Endothelial cell (in vitro differentiated cells): Measurements from ENCODE around the gene PTPRD. TPM values are rescaled to one million over a fixed set of nuclear protein-coding genes. Genes with fewer than 3 reads are reported as not detected.

Experiments used
- DNase-seq: peaks from one replicate; pipeline ENCODE4 v3.0.0; 2021; ENCODE audit warnings: low spot score
- H3K27ac Mint-ChIP-seq: one replicate; pipeline ENCODE4 v1.8.0; 2021; ENCODE audit warnings: mixed read lengths, inconsistent platforms; ENCODE audit not compliant: unreplicated experiment
- H3K27me3 Mint-ChIP-seq: one replicate; pipeline ENCODE4 v1.8.0; 2021; ENCODE audit warnings: mild to moderate bottlenecking, moderate library complexity, mixed read lengths, inconsistent platforms; ENCODE audit not compliant: unreplicated experiment
- H3K36me3 Mint-ChIP-seq: one replicate; pipeline ENCODE4 v1.8.0; 2021; ENCODE audit warnings: mild to moderate bottlenecking, low read depth, mixed read lengths, inconsistent platforms; ENCODE audit not compliant: unreplicated experiment
- H3K4me1 Mint-ChIP-seq: one replicate; pipeline ENCODE4 v1.8.0; 2021; ENCODE audit warnings: mild to moderate bottlenecking, mixed read lengths, inconsistent platforms; ENCODE audit not compliant: unreplicated experiment
- H3K4me3 Mint-ChIP-seq: one replicate; pipeline ENCODE4 v1.8.0; 2021; ENCODE audit warnings: mild to moderate bottlenecking, mixed read lengths, inconsistent platforms; ENCODE audit not compliant: unreplicated experiment
- H3K9me3 Mint-ChIP-seq: one replicate; pipeline ENCODE4 v1.8.0; 2021; ENCODE audit warnings: mixed read lengths, inconsistent platforms; ENCODE audit not compliant: unreplicated experiment
- CTCF ChIP-seq: fragments of 200-600 bp; sonication (generic); IDR thresholded peaks from one replicate; pipeline ENCODE4 v1.5.0; 2021; ENCODE audit warnings: antibody characterized with exemption; ENCODE audit not compliant: unreplicated experiment
- total RNA-seq: library from RNA; stranded (reverse); fragmentation: NEBNext Ultra II Directional; extraction: Animal tissue kit (Norgen Biotek cat#: 25700); gene quantifications from one replicate; pipeline ENCODE4 v1.2.1, GENCODE V29; 2021; ENCODE audit not compliant: unreplicated experiment

Gene PTPRD
- total RNA-seq, 1 donor from 2014 or later, result 47.8 TPM

DNA sequence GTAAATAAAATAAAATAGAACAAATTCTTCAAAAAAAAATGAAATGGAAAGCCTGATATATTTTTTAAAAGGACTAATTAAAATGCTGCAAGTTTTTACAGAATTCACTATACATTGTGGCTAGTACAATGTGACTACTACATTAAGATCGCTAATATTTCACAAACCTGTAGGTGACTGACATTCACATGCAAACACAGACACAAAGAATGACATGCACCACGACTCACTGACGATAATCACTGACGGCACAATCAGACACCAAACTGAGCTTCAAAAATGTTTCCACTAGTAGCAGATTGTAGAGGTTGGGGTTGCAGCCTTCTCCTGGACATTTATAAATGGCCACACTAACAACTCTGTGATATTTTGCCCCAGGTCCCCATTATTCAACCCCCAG, 2175.5 kb downstream of the PTPRD start:
- no peak overlapping the region for H3K4me3 Mint-ChIP-seq
- no peak for DNase-seq
- H3K27me3 Mint-ChIP-seq, result no peaks in the 10 kb centered on the region
- peaks cover 3% of the 10 kb centered on the region for H3K4me1 Mint-ChIP-seq
- H3K36me3 Mint-ChIP-seq, result no peaks in the 10 kb centered on the region
- no peaks in the 10 kb centered on the region for H3K9me3 Mint-ChIP-seq
- no peak for TF ChIP-seq CTCF
- H3K27ac Mint-ChIP-seq, result no peak overlapping the region

GRCh38 chr9:8436786-8437185, 2176.0 kb downstream of the PTPRD start:
- no peak for DNase-seq
- Mint-ChIP-seq H3K4me3 (no peak overlapping the region), H3K4me1 (peaks cover 5% of the 10 kb centered on the region), H3K27me3 (no peaks in the 10 kb centered on the region), H3K9me3 (no peaks in the 10 kb centered on the region), H3K27ac (no peak overlapping the region), H3K36me3 (no peaks in the 10 kb centered on the region)
- TF ChIP-seq CTCF, result no peak

- peaks cover 5% of the 10 kb centered on the region for H3K4me1 Mint-ChIP-seq
- no peak for DNase-seq
- H3K4me3 Mint-ChIP-seq, result no peak overlapping the region
- H3K9me3 Mint-ChIP-seq, result no peaks in the 10 kb centered on the region
- no peak overlapping the region for H3K27ac Mint-ChIP-seq
- no peaks in the 10 kb centered on the region for H3K36me3 Mint-ChIP-seq
- TF ChIP-seq CTCF, result no peak
- no peaks in the 10 kb centered on the region for H3K27me3 Mint-ChIP-seq
These were observed 2178.2 kb downstream of the PTPRD start for GRCh38 chr9:8434621-8435020.

DNA sequence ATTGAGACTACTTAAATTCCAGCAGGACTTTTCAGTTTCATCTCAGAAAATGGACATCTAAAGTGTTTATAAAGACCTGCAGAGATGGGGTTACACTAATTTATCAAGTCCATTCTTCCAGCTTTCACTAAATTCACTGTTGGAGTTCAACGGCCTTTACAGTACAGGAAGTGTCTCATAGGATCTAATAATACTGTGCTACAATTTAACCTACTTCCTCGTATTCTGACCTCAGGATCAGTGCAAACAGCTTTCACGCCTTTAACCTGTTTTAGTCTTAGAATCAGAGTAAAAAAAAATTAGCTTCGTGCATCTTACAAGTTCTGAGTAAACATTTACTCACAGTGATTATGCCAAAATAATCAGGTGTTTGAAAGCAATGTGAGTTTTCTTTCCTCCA, 2180.6 kb downstream of the PTPRD start:
- Mint-ChIP-seq H3K4me1 (peaks cover 5% of the 10 kb centered on the region), H3K9me3 (no peaks in the 10 kb centered on the region), H3K36me3 (no peaks in the 10 kb centered on the region), H3K27ac (no peak overlapping the region), H3K27me3 (no peaks in the 10 kb centered on the region), H3K4me3 (no peak overlapping the region)
- no peak for DNase-seq
- TF ChIP-seq CTCF, result no peak

DNA sequence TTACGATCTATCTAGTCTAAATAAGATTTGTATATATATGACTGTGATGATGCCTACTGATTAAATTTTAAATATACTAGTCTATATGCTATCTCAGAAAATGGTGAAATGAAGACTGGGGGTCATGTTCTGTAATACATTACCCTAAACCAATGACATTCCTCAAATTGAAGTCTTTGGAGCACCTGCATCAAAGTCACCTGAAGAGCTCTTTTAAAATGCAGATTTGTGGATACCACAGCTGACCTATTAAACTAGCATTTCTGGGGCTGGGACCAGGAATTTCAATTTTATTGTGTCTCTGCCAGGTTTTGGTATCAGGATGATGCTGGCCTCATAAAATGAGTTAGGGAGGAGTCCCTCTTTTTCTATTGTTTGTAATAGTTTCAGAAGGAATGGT, 2181.3 kb downstream of the PTPRD start:
- TF ChIP-seq CTCF, result no peak
- Mint-ChIP-seq H3K27me3 (no peaks in the 10 kb centered on the region), H3K27ac (no peak overlapping the region), H3K9me3 (no peaks in the 10 kb centered on the region), H3K4me1 (peaks cover 5% of the 10 kb centered on the region), H3K36me3 (no peaks in the 10 kb centered on the region), H3K4me3 (no peak overlapping the region)
- no peak for DNase-seq
